KMS-11 (cell line): Measurements from ENCODE around the gene RHCG.

Experiments used
- H2AFZ ChIP-seq: fragments of 200-600 bp; sonication (generic); 2 replicates; pipeline ENCODE4 v1.6.1; 2016; ENCODE audit warnings: antibody characterized with exemption, mixed run types, low read depth
- H3K27ac ChIP-seq: fragments of 200-600 bp; sonication (generic); 2 replicates; pipeline ENCODE4 v1.6.1; 2016; ENCODE audit warnings: mild to moderate bottlenecking, mixed run types
- H3K27me3 ChIP-seq: fragments of 200-600 bp; sonication (generic); 2 replicates; pipeline ENCODE4 v1.6.1; 2017; ENCODE audit warnings: mild to moderate bottlenecking, low read depth, mixed run types, moderate library complexity; ENCODE audit not compliant: insufficient read depth
- H3K36me3 ChIP-seq: fragments of 200-600 bp; sonication (generic); 2 replicates; pipeline ENCODE4 v1.6.1; 2017; ENCODE audit warnings: mild to moderate bottlenecking, mixed run types; ENCODE audit not compliant: insufficient read depth
- H3K4me1 ChIP-seq: fragments of 200-600 bp; sonication (generic); 2 replicates; pipeline ENCODE4 v1.6.1; 2016; ENCODE audit warnings: mild to moderate bottlenecking, low read depth, mixed run types; ENCODE audit not compliant: poor library complexity, severe bottlenecking
- H3K4me2 ChIP-seq: fragments of 200-600 bp; sonication (generic); 2 replicates; pipeline ENCODE4 v1.7.0; 2016; ENCODE audit warnings: mild to moderate bottlenecking, mixed run types
- H3K4me3 ChIP-seq: fragments of 200-600 bp; sonication (generic); IDR thresholded peaks from 2 replicates; pipeline ENCODE4 v1.6.1; 2017; ENCODE audit warnings: low read depth, low read length, mixed read lengths; ENCODE audit not compliant: insufficient read depth
- H3K79me2 ChIP-seq: fragments of 200-600 bp; sonication (generic); 2 replicates; pipeline ENCODE4 v1.6.1; 2016; ENCODE audit warnings: low read depth, mixed run types; ENCODE audit not compliant: insufficient read depth
- H3K9ac ChIP-seq: fragments of 200-600 bp; sonication (generic); 2 replicates; pipeline ENCODE4 v1.6.1; 2016; ENCODE audit warnings: mild to moderate bottlenecking, mixed run types
- H4K20me1 ChIP-seq: fragments of 200-600 bp; sonication (generic); 2 replicates; pipeline ENCODE4 v1.6.1; 2016; ENCODE audit warnings: mild to moderate bottlenecking, mixed run types; ENCODE audit not compliant: insufficient read depth
- CTCF ChIP-seq: fragments of 200-600 bp; sonication (generic); conservative IDR thresholded peaks from 2 replicates; pipeline ENCODE4 v1.6.1; 2017; ENCODE audit warnings: low read depth, mild to moderate bottlenecking, antibody characterized with exemption, low read length, moderate library complexity, mixed read lengths

Gene RHCG

GRCh38 chr15:89498574-89498906, 2.2 kb upstream of the RHCG start:
- H2AFZ ChIP-seq: no peak overlapping the region
- peaks cover 6% of the 10 kb centered on the region; the same call in 1 of the 2 replicates for H3K27me3 ChIP-seq
- no peak for TF ChIP-seq CTCF
- H3K4me1 ChIP-seq: peaks cover 10% of the 10 kb centered on the region
- H4K20me1 ChIP-seq: no peaks in the 10 kb centered on the region
- no peaks in the 10 kb centered on the region for H3K36me3 ChIP-seq
- H3K79me2 ChIP-seq: no peaks in the 10 kb centered on the region
- no peak overlapping the region for H3K4me2 ChIP-seq
- no peak overlapping the region for H3K9ac ChIP-seq
- H3K27ac ChIP-seq: no peak overlapping the region
- no peak overlapping the region for H3K4me3 ChIP-seq

GRCh38 chr15:89497231-89497630, 848 bp upstream of the RHCG start:
- no peak overlapping the region for H2AFZ ChIP-seq
- no peak overlapping the region for H3K4me3 ChIP-seq
- H3K27ac ChIP-seq: no peak overlapping the region
- H3K4me2 ChIP-seq: no peak overlapping the region
- no peaks in the 10 kb centered on the region for H4K20me1 ChIP-seq
- no peaks in the 10 kb centered on the region for H3K79me2 ChIP-seq
- no peak for TF ChIP-seq CTCF
- no peak overlapping the region for H3K9ac ChIP-seq
- H3K27me3 ChIP-seq: peaks cover 6% of the 10 kb centered on the region; the same call in 1 of the 2 replicates
- no peaks in the 10 kb centered on the region for H3K36me3 ChIP-seq
- peaks cover 10% of the 10 kb centered on the region for H3K4me1 ChIP-seq

GRCh38 chr15:89495638-89496145, 691 bp downstream of the RHCG start:
- Histone ChIP-seq H3K79me2 (no peaks in the 10 kb centered on the region), H2AFZ (no peak overlapping the region), H3K4me3 (no peak overlapping the region), H3K4me1 (peaks cover 16% of the 10 kb centered on the region), H3K27ac (no peak overlapping the region), H4K20me1 (no peaks in the 10 kb centered on the region), H3K4me2 (peak overlapping the region; percentile 17; the same call in 1 of the 2 replicates), H3K36me3 (no peaks in the 10 kb centered on the region), H3K27me3 (peaks cover 6% of the 10 kb centered on the region; the same call in 1 of the 2 replicates), H3K9ac (no peak overlapping the region)
- no peak for TF ChIP-seq CTCF

- Histone ChIP-seq H3K79me2 (no peaks in the 10 kb centered on the region), H3K4me3 (no peak overlapping the region), H3K27me3 (peaks cover 6% of the 10 kb centered on the region; the same call in 1 of the 2 replicates), H4K20me1 (no peaks in the 10 kb centered on the region), H3K4me1 (peaks cover 16% of the 10 kb centered on the region), H3K27ac (no peak overlapping the region), H3K36me3 (no peaks in the 10 kb centered on the region), H2AFZ (no peak overlapping the region), H3K4me2 (peak overlapping the region; percentile 17; the same call in 1 of the 2 replicates), H3K9ac (no peak overlapping the region)
- TF ChIP-seq CTCF: peak; percentile 66
Measured at GRCh38 chr15:89494941-89495637, 1.3 kb downstream of the RHCG start.
